Lung (tissue), 12 donors: Measurements from ENCODE around the gene RRP15. TPM values are rescaled to one million over a fixed set of nuclear protein-coding genes. Genes with fewer than 3 reads are reported as not detected.

ENCODE experiments used
- ATAC-seq: fragments of 200-7000 bp; cut with Tn5 transposase; one replicate; pipeline ENCODE4 v1.9.1; 2020; ENCODE audit warnings: moderate number of reproducible peaks; ENCODE audit not compliant: insufficient read depth, low FRiP score
- DNase-seq, 3 donors: peaks; one replicate each; pipeline ENCODE4 v3.0.0-alpha.2; 2013 to 2017
- H3K27ac ChIP-seq, 2 donors: one replicate each; pipeline ENCODE4 v1.5.1; 2013; ENCODE audit warnings: mild to moderate bottlenecking in 2 of 2, moderate library complexity in 2 of 2, control low read depth in 1 of 2, inconsistent platforms in 1 of 2, low read depth in 1 of 2, low read length in 1 of 2
- H3K27me3 ChIP-seq, 3 donors: one replicate each; pipeline ENCODE4 v1.5.1; 2013; ENCODE audit warnings: low read length in 2 of 3; ENCODE audit not compliant: control insufficient read depth in 3 of 3, insufficient read depth in 3 of 3
- H3K36me3 ChIP-seq, 4 donors: one replicate each; pipeline ENCODE4 v1.5.1; 2013; ENCODE audit warnings: low read length in 4 of 4, mild to moderate bottlenecking in 1 of 4, moderate library complexity in 1 of 4; ENCODE audit not compliant: control insufficient read depth in 4 of 4, insufficient read depth in 4 of 4
- H3K4me1 ChIP-seq, 5 donors: one replicate each; pipeline ENCODE4 v1.5.1; 2013; ENCODE audit warnings: low read length in 5 of 5, mild to moderate bottlenecking in 2 of 5, moderate library complexity in 1 of 5; ENCODE audit not compliant: control insufficient read depth in 5 of 5, insufficient read depth in 5 of 5
- H3K4me3 ChIP-seq: one replicate; pipeline ENCODE4 v1.5.1; 2013; ENCODE audit warnings: mild to moderate bottlenecking, control low read depth, moderate library complexity
- H3K9ac ChIP-seq, 2 donors: one replicate each; pipeline ENCODE4 v1.5.1; 2013; ENCODE audit warnings: low read length in 2 of 2, control low read depth in 1 of 2; ENCODE audit not compliant: insufficient read depth in 1 of 2
- H3K9me3 ChIP-seq, 4 donors: one replicate each; pipeline ENCODE4 v1.5.1; 2013; ENCODE audit warnings: low read length in 3 of 4, mild to moderate bottlenecking in 1 of 4, moderate library complexity in 1 of 4; ENCODE audit not compliant: control insufficient read depth in 4 of 4, insufficient read depth in 3 of 4
- CTCF ChIP-seq: IDR thresholded peaks from 2 replicates; pipeline ENCODE4 v1.5.1; 2012; ENCODE audit warnings: mild to moderate bottlenecking; ENCODE audit errors: control extremely low read depth, extremely low read depth
- WGBS, 2 donors: extraction: QIAGEN DNeasy Blood & Tissue Kit; methylation state at CpG; one replicate each; pipeline ENCODE4 v1.1.7; 2013; 5-methylcytosine and 5-hydroxymethylcytosine counted together
- polyA plus RNA-seq, 2 donors: library from polyadenylated mRNA; stranded (reverse); fragments of 200-250 nt; gene quantifications; one replicate each; pipeline ENCODE4 v1.2.1, GENCODE V29; 2013
- total RNA-seq, 2 donors: library from RNA; depleted of rRNA in 1 of 2; stranded (reverse); fragments of >200 nt in 1 of 2; gene quantifications; one replicate each; pipeline ENCODE4 v1.2.1, GENCODE V29; 2014 to 2021
- donor health status: control.
- donor health status: control.
- donor health status: Bipolar disorder and iron deficiency.
- donor health status: healthy.
- donor health status: DM: yes; HTN: yes; CAD: no.

The RRP15 gene
- total and polyA plus RNA-seq, 4 donors: 3.5 to 17.1 (median 8.2) TPM

- 34 to 37% methylated on average over 6 of the region's 6 CpGs for WGBS, 2 donors
- no peak overlapping the region for H3K9ac ChIP-seq
- H3K36me3 ChIP-seq: no peaks in the 10 kb centered on the region
- no peaks in the 10 kb centered on the region for H3K27me3 ChIP-seq
- TF ChIP-seq CTCF: no peak
- no peak for ATAC-seq
- no peak overlapping the region for H3K4me3 ChIP-seq
- H3K27ac ChIP-seq: no peak overlapping the region
- H3K4me1 ChIP-seq: no peaks in the 10 kb centered on the region
- peaks cover 0 to 3% (median 0%) of the 10 kb centered on the region in 4 donors for H3K9me3 ChIP-seq
- DNase-seq: no peak
These were observed 25.3 kb upstream of the RRP15 start for GRCh38 chr1:218259800-218260199.

GRCh38 chr1:218262259-218262658 lies 22.8 kb upstream of the RRP15 start:
- no peak for TF ChIP-seq CTCF
- Histone ChIP-seq H3K27me3 (no peaks in the 10 kb centered on the region), H3K36me3 (no peaks in the 10 kb centered on the region), H3K4me1 (no peaks in the 10 kb centered on the region), H3K9me3 (peaks cover 0 to 3% (median 0%) of the 10 kb centered on the region in 4 donors), H3K4me3 (no peak overlapping the region), H3K27ac (no peak overlapping the region), H3K9ac (no peak overlapping the region)
- 55 to 58% methylated on average over 2 of the region's 2 CpGs for WGBS, 2 donors
- no peak for DNase-seq
- ATAC-seq: no peak

- whole genome bisulfite sequencing, 2 donors: 27 to 44% methylated on average over 2 of the region's 2 CpGs
- H3K4me1 ChIP-seq: no peaks in the 10 kb centered on the region
- ATAC-seq: no peak
These were observed 18.7 kb upstream of the RRP15 start for GRCh38 chr1:218266356-218266755.

More at GRCh38 chr1:218266356-218266755, 18.7 kb upstream of the RRP15 start:
- Histone ChIP-seq H3K9me3 (no peaks in the 10 kb centered on the region), H3K27me3 (no peaks in the 10 kb centered on the region), H3K4me3 (no peak overlapping the region), H3K36me3 (no peaks in the 10 kb centered on the region), H3K9ac (no peak overlapping the region), H3K27ac (no peak overlapping the region)
- DNase-seq: no peak
- TF ChIP-seq CTCF: no peak
